GM18858 (cell line): ENCODE results near the gene ALCAM.
"Not testable (repeated sequence)": the region's sequence is repeated elsewhere in the genome, so short reads cannot be mapped to it uniquely, and the experiment has no call there.

Experiments used
- ATAC-seq: cut with Tn5 transposase; IDR thresholded peaks from one replicate; pipeline ENCODE4 v1.9.1; 2021; ENCODE audit not compliant: unreplicated experiment

The ALCAM gene

GRCh38 chr3:105387122-105387751 lies 20.5 kb downstream of the ALCAM start:
- ATAC-seq = no peak

- no peak for ATAC-seq
Measured at GRCh38 chr3:105388176-105388575, 21.5 kb downstream of the ALCAM start.

GRCh38 chr3:105389759-105390158 lies 23.1 kb downstream of the ALCAM start:
- ATAC-seq = not testable (repeated sequence)

- ATAC-seq = not testable (repeated sequence)
Measured at GRCh38 chr3:105392598-105392997, 25.9 kb downstream of the ALCAM start.

GRCh38 chr3:105394177-105394576 lies 27.5 kb downstream of the ALCAM start:
- ATAC-seq = no peak

GRCh38 chr3:105397974-105398373 lies 31.3 kb downstream of the ALCAM start:
- ATAC-seq = no peak

- ATAC-seq = no peak
Measured at GRCh38 chr3:105398437-105398836, 31.7 kb downstream of the ALCAM start.

- no peak for ATAC-seq
Measured at GRCh38 chr3:105399062-105399461, 32.4 kb downstream of the ALCAM start.

GRCh38 chr3:105399611-105400010 lies 32.9 kb downstream of the ALCAM start:
- ATAC-seq = no peak

GRCh38 chr3:105401254-105401653 lies 34.5 kb downstream of the ALCAM start:
- no peak for ATAC-seq

GRCh38 chr3:105401691-105402149 lies 35.0 kb downstream of the ALCAM start:
- ATAC-seq = no peak

GRCh38 chr3:105402287-105402801 lies 35.6 kb downstream of the ALCAM start:
- ATAC-seq = no peak

GRCh38 chr3:105403034-105403433 lies 36.3 kb downstream of the ALCAM start:
- ATAC-seq = not testable (repeated sequence)

GRCh38 chr3:105406268-105406667 lies 39.6 kb downstream of the ALCAM start:
- no peak for ATAC-seq

GRCh38 chr3:105409364-105409763 lies 42.7 kb downstream of the ALCAM start:
- ATAC-seq = no peak

- ATAC-seq = no peak
Measured at GRCh38 chr3:105413343-105413887, 46.7 kb downstream of the ALCAM start.

GRCh38 chr3:105414841-105415240 lies 48.1 kb downstream of the ALCAM start:
- no peak for ATAC-seq

GRCh38 chr3:105415951-105416350 lies 49.2 kb downstream of the ALCAM start:
- no peak for ATAC-seq

GRCh38 chr3:105417525-105418289 lies 51.0 kb downstream of the ALCAM start:
- ATAC-seq = peak; percentile 47

- ATAC-seq = no peak
Measured at GRCh38 chr3:105422645-105423044, 55.9 kb downstream of the ALCAM start.

- no peak for ATAC-seq
Measured at GRCh38 chr3:105423397-105423796, 56.7 kb downstream of the ALCAM start.
